K562 (cell line): ENCODE results near the gene ZNF791. TPM values are rescaled to one million over a fixed set of nuclear protein-coding genes. Genes with fewer than 3 reads are reported as not detected.
"Not testable (repeated sequence)": the region's sequence is repeated elsewhere in the genome, so short reads cannot be mapped to it uniquely, and the experiment has no call there.

Source experiments
- ATAC-seq: fragments of 200-7000 bp; cut with Tn5 transposase; 3 replicates; pipeline ENCODE4 v1.9.1; 2020; ENCODE audit warnings: moderate library complexity
- BruUV-seq: library from RNA; stranded (reverse); fragments of 400-500 nt; replicated peaks from 2 replicates; lab custom pipeline; 2021; lab: Mats Ljungman, UMichigan
- CTCF ChIA-PET: fragments of 300-600 bp; formaldehyde crosslinking; extraction: SDS; loops from one replicate; lab custom pipeline; 2021; ENCODE audit warnings: low intra/inter-chr PET ratio; lab: Yijun Ruan, JAX
- POLR2A ChIA-PET: fragments of 300-600, 350-650 bp; sonication (Branson Sonifier 250); formaldehyde crosslinking; extraction: SDS; loops from one replicate; lab custom pipeline; 2021; ENCODE audit warnings: antibody characterized with exemption, inconsistent platforms; lab: Yijun Ruan, JAX
- DNase-seq, 4 experiments: peaks; one replicate each; pipeline versions ENCODE4 v3.0.0 to v3.0.0-alpha.2; 2011 to 2018; ENCODE audit warnings: low spot score in 3 of 4, mixed read lengths in 3 of 4; ENCODE audit errors: extremely low read depth in 1 of 4
- FAIRE-seq: peaks from 2 replicates; lab custom pipeline; 2011; peaks lifted over from hg19 to GRCh38; lab: Jason Lieb, UNC
- H2AFZ ChIP-seq: 2 replicates; pipeline ENCODE4 v1.6.0; 2011; ENCODE audit warnings: low read depth, low read length, control low read depth, inconsistent platforms
- H3K27ac ChIP-seq: fragments of 200-600 bp; 3 replicates; pipeline ENCODE4 v1.8.0; 2011; ENCODE audit warnings: low read depth, mild to moderate bottlenecking, control low read depth, inconsistent platforms, low read length, moderate library complexity, mixed read lengths; ENCODE audit errors: extremely low read depth
- H3K27me3 ChIP-seq, 2 experiments: fragments of 300-600 bp in 1 of 2; 2 replicates in 1 of 2; 3 replicates in 1 of 2; pipeline versions ENCODE4 v1.6.0 to v1.8.0; 2011; ENCODE audit warnings: inconsistent platforms in 2 of 2, low read length in 2 of 2, mild to moderate bottlenecking in 1 of 2, mixed read lengths in 1 of 2, moderate library complexity in 1 of 2; ENCODE audit not compliant: control insufficient read depth in 2 of 2, insufficient read depth in 2 of 2
- H3K36me3 ChIP-seq: fragments of 300-600 bp; 3 replicates; pipeline ENCODE4 v1.8.0; 2011; ENCODE audit warnings: mild to moderate bottlenecking, low read length, inconsistent platforms; ENCODE audit not compliant: control insufficient read depth, insufficient read depth
- H3K4me1 ChIP-seq, 2 experiments: fragments of 200-600 bp in 1 of 2; replicated peaks in 1 of 2; 2 replicates in 1 of 2; 3 replicates in 1 of 2; pipeline versions ENCODE4 v1.5.1 to v1.8.0; 2011; ENCODE audit warnings: inconsistent platforms in 2 of 2, low read length in 2 of 2, mild to moderate bottlenecking in 1 of 2, mixed read lengths in 1 of 2, moderate library complexity in 1 of 2; ENCODE audit not compliant: control insufficient read depth in 2 of 2, insufficient read depth in 2 of 2
- H3K4me2 ChIP-seq: 2 replicates; pipeline ENCODE4 v1.6.1; 2011; ENCODE audit warnings: low read length, control low read depth, inconsistent platforms, mixed read lengths; ENCODE audit not compliant: insufficient read depth
- H3K4me3 ChIP-seq: fragments of 200-600 bp; sonication (generic), shearing (Covaris generic); 2 replicates; pipeline ENCODE4 v1.5.1; 2016; ENCODE audit warnings: control low read depth, inconsistent platforms
- H3K79me2 ChIP-seq: fragments of 200-600 bp; 3 replicates; pipeline ENCODE4 v1.8.0; 2011; ENCODE audit warnings: low read length, inconsistent platforms; ENCODE audit not compliant: control insufficient read depth, insufficient read depth
- H3K9ac ChIP-seq, 2 experiments: 2 replicates each; pipeline versions ENCODE4 v1.6.0 to v1.6.1; 2011; ENCODE audit warnings: low read depth in 2 of 2, low read length in 2 of 2, control low read depth in 1 of 2, inconsistent platforms in 1 of 2, mild to moderate bottlenecking in 1 of 2, mixed read lengths in 1 of 2; ENCODE audit not compliant: insufficient read depth in 1 of 2
- H3K9me1 ChIP-seq: one replicate; pipeline ENCODE4 v1.6.0; 2011; ENCODE audit warnings: inconsistent platforms, mild to moderate bottlenecking, low read length, moderate library complexity; ENCODE audit not compliant: control insufficient read depth, insufficient read depth
- H3K9me3 ChIP-seq: replicated peaks from 2 replicates; pipeline ENCODE4 v1.5.1; 2011; ENCODE audit warnings: low read depth, low read length, inconsistent platforms; ENCODE audit not compliant: control insufficient read depth, insufficient read depth
- H4K20me1 ChIP-seq: replicated peaks from 2 replicates; pipeline ENCODE4 v1.6.1; 2011; ENCODE audit warnings: low read length, inconsistent platforms, mixed read lengths; ENCODE audit not compliant: control insufficient read depth, insufficient read depth
- ARID3B ChIP-seq: fragments of 250-450 bp; sonication (Bioruptor Pico); IDR thresholded peaks from 2 replicates; pipeline ENCODE4 v1.4.0; 2020; ENCODE audit warnings: borderline replicate concordance
- HDAC8 ChIP-seq: fragments of 450-650 bp; IDR thresholded peaks from 2 replicates; pipeline ENCODE4 v1.6.1; 2016; ENCODE audit warnings: mild to moderate bottlenecking, missing genetic modification characterization, moderate library complexity, missing compliant biosample characterization
- MEF2A ChIP-seq: IDR thresholded peaks from 2 replicates; pipeline ENCODE4 v1.6.1; 2011; ENCODE audit warnings: low read depth, mild to moderate bottlenecking, low read length, moderate library complexity; ENCODE audit not compliant: control insufficient read depth
- NR3C1 ChIP-seq: sonication (generic); formaldehyde crosslinking; IDR thresholded peaks from 2 replicates; pipeline ENCODE4 v1.8.1; 2022; ENCODE audit warnings: missing genetic modification reagents
- PTBP1 ChIP-seq: fragments of 200-400 bp; formaldehyde crosslinking; IDR thresholded peaks from 2 replicates; pipeline ENCODE4 v1.6.1; 2017; ENCODE audit warnings: low read depth, low read length
- PYGO2 ChIP-seq: fragments of 450-650 bp; IDR thresholded peaks from 2 replicates; pipeline ENCODE4 v1.6.1; 2016; ENCODE audit warnings: mild to moderate bottlenecking, missing genetic modification characterization, moderate library complexity, missing compliant biosample characterization
- RBM39 ChIP-seq: fragments of 200-400 bp; formaldehyde crosslinking; optimal IDR thresholded peaks from 2 replicates; pipeline ENCODE3; 2018; ENCODE audit warnings: low read depth, low read length
- SUPT5H ChIP-seq: fragments of 450-650 bp; IDR thresholded peaks from 2 replicates; pipeline ENCODE4 v1.6.1; 2016
- ZNF174 ChIP-seq: fragments of 250-450 bp; sonication (Bioruptor Pico); IDR thresholded peaks from 2 replicates; pipeline ENCODE4 v1.4.0; 2020; ENCODE audit warnings: mild to moderate bottlenecking
- ZNF324 ChIP-seq: fragments of 250-450 bp; sonication (Bioruptor Pico); IDR thresholded peaks from 2 replicates; pipeline ENCODE4 v1.4.0; 2020; ENCODE audit warnings: mild to moderate bottlenecking
- ZNF354B ChIP-seq: fragments of 250-450 bp; sonication (Bioruptor Pico); IDR thresholded peaks from 2 replicates; pipeline ENCODE4 v1.4.0; 2020
- ZNF766 ChIP-seq: fragments of 200-800 bp; sonication (Bioruptor generic); conservative IDR thresholded peaks from 2 replicates; pipeline ENCODE4 v1.6.1; 2016; ENCODE audit warnings: missing genetic modification characterization, missing compliant biosample characterization
- WGBS: fragments of 100-300 bp; shearing (Covaris generic); methylation state at CpG from one replicate; pipeline ENCODE4 v1.1.6; 2016; ENCODE audit warnings: low coverage, mixed read lengths; ENCODE audit not compliant: insufficient coverage; ENCODE audit errors: missing lambda C conversion rate; 5-methylcytosine and 5-hydroxymethylcytosine counted together
- in situ Hi-C: fragments of 300-500 bp; cut with MboI; formaldehyde crosslinking; loops from 4 replicates; pipeline ENCODE4 v1.15.0; 2018; ENCODE audit warnings: inconsistent platforms, mixed read lengths
- intact Hi-C: fragments of 100-400 bp; cut with micrococcal nuclease; formaldehyde crosslinking; loops from 2 replicates; pipeline ENCODE4 v1.14.2; 2022
- polyA plus RNA-seq, 8 experiments: library from polyadenylated mRNA; depleted of rRNA in 4 of 8; stranded (reverse) in 5 of 8; unstranded in 3 of 8; fragments of >200 nt; fragmentation: Nextera tagmentation in 2 of 8; fragmentation: Illumina TruSeq in 1 of 8; extraction: Ambion mirVana in 2 of 8; extraction: Trizol in 1 of 8; gene quantifications; 2 replicates each; pipeline versions ENCODE4 v1.2.1 to v1.2.3, GENCODE V29; 2011 to 2014; ENCODE audit warnings: inconsistent platforms in 1 of 8, missing spikeins in 1 of 8
- total RNA-seq, 7 experiments: library from RNA; depleted of rRNA in 6 of 7; stranded (reverse); fragments of >200 nt in 6 of 7; fragmentation: Illumina TruSeq in 2 of 7; extraction: Trizol in 2 of 7; gene quantifications; 2 replicates each; pipeline versions ENCODE4 v1.2.1 to v1.2.3, GENCODE V29; 2011 to 2021; ENCODE audit warnings: low replicate concordance in 1 of 7
- TF ChIP-seq, protein P1 (sequence below): sonication (generic); formaldehyde crosslinking; IDR thresholded peaks from 2 replicates; pipeline ENCODE4 v1.8.0; 2022; ENCODE audit warnings: mild to moderate bottlenecking, low read depth, missing genetic modification reagents
- TF ChIP-seq, protein P2 (sequence below): fragments of 250-450 bp; sonication (Bioruptor Pico); IDR thresholded peaks from 2 replicates; pipeline ENCODE4 v1.8.0; 2021; ENCODE audit warnings: moderate library complexity, mild to moderate bottlenecking, inconsistent platforms

ZNF791 gene
- total and polyA plus RNA-seq, 9 of the 15 experiments (the other 6 are each of a cell fraction or from before 2014, with no cell fraction given): 7.8 to 22.7 (median 13.1) TPM

DNA sequence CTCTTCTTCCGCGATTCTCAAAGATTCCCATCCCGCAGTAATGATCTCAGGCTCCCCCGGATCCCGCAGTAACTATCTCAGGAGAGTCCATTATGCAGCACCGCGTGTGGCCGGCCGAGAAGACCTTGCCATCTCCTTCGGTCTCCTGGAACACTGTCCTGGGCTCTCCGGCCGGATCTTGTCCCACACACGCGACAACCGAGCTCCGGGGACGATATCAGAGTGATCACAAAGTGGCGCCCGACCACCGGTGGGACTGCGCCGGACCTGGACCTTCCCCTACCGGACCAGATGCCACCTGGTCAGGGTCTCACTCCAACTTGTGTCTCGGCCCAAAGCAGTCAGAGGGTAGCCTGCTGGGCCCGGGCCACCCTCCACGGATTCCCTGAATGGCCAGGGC lies 31.8 kb downstream of the ZNF791 start:
- no peak for FAIRE-seq
- Histone ChIP-seq H3K9me1 (no peaks in the 10 kb centered on the region), H3K79me2 (no peaks in the 10 kb centered on the region), H3K36me3 (no peaks in the 10 kb centered on the region), H3K4me3 (no peak overlapping the region), H4K20me1 (no peaks in the 10 kb centered on the region), H2AFZ (no peak overlapping the region), H3K9ac (no peak overlapping the region), H3K9me3 (0 out of 2 replicates have a peak, but pooled peaks cover 6% of the 10 kb centered on the region), H3K27ac (no peak overlapping the region), H3K27me3 (no peaks in the 10 kb centered on the region), H3K4me1 (peaks cover 2 to 24% of the 10 kb centered on the region in 2 experiments; a peak in 2 of 5 replicates), H3K4me2 (no peak overlapping the region)
- in situ Hi-C loops: no loop called here
- DNase-seq: no peak
- CTCF ChIA-PET: no interaction called here
- POLR2A ChIA-PET: no interaction called here
- no peak for ATAC-seq
- TF ChIP-seq RBM39: no peak
- TF ChIP-seq, protein P1, sequence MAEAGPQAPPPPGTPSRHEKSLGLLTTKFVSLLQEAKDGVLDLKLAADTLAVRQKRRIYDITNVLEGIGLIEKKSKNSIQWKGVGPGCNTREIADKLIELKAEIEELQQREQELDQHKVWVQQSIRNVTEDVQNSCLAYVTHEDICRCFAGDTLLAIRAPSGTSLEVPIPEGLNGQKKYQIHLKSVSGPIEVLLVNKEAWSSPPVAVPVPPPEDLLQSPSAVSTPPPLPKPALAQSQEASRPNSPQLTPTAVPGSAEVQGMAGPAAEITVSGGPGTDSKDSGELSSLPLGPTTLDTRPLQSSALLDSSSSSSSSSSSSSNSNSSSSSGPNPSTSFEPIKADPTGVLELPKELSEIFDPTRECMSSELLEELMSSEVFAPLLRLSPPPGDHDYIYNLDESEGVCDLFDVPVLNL: no peak
- no peak for TF ChIP-seq HDAC8 (tag)
- TF ChIP-seq ZNF766 (CRISPR knock-in tag): no peak
- no peak for TF ChIP-seq MEF2A
- no peak for TF ChIP-seq ZNF174 (CRISPR knock-in tag)
- no peak for TF ChIP-seq NR3C1
- no peak for TF ChIP-seq SUPT5H
- no peak for TF ChIP-seq ZNF324 (CRISPR knock-in tag)
- TF ChIP-seq ZNF354B: no peak
- no peak for TF ChIP-seq PTBP1
- no peak for TF ChIP-seq ARID3B (CRISPR knock-in tag)
- no peak for TF ChIP-seq PYGO2
- TF ChIP-seq, protein P2, sequence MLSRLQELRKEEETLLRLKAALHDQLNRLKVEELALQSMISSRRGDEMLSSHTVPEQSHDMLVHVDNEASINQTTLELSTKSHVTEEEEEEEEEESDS (CRISPR knock-in tag): no peak
- WGBS: 74% methylated on average over 23 of the region's 26 CpGs
- BruUV-seq: no TSS peak
- intact Hi-C loops: no loop called here

DNA sequence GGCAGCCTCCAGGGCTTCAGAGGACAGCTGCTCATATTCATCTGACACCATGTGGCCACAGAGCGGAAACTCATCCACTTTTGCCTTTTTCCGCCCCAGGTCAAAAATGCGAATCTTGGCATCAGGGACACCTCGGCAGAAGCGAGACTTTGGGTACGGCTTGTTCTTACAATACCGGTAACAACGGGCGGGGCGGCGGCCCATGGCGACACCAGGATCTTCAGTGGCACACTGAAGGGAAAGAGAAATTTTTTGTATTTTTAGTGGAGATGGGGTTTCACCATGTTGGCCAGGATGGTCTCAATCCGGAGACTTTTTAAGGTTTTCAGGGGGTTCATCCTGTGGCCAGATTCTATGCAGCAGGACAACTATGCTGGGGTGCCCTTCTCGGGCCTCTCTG lies 33.0 kb downstream of the ZNF791 start:
- H2AFZ ChIP-seq, H3K36me3 ChIP-seq, H3K4me2 ChIP-seq, H3K9ac ChIP-seq, H3K4me3 ChIP-seq, H3K79me2 ChIP-seq, in situ Hi-C loops, BruUV-seq, ATAC-seq, H3K9me1 ChIP-seq, H3K27ac ChIP-seq, H3K27me3 ChIP-seq, FAIRE-seq, H3K9me3 ChIP-seq, DNase-seq, H4K20me1 ChIP-seq, POLR2A ChIA-PET, intact Hi-C loops, CTCF ChIA-PET: not testable (repeated sequence)
- peaks cover 2 to 32% of the 10 kb centered on the region in 2 experiments; a peak in 2 of 5 replicates for H3K4me1 ChIP-seq
- WGBS: 70% methylated on average over 6 of the region's 14 CpGs
